CD14-positive monocyte (primary cell): ENCODE measurements around the gene SYNRG. TPM values are rescaled to one million over a fixed set of nuclear protein-coding genes. Genes with fewer than 3 reads are reported as not detected.
A peak's percentile ranks its signal among the peaks of the same experiment; 100 is the strongest.

Experiments
- DNase-seq, 3 donors: peaks; one replicate each; pipeline ENCODE4 v3.0.0-alpha.2; 2011 to 2022
- H2AFZ ChIP-seq: 2 replicates; pipeline ENCODE4 v1.6.0; 2012; ENCODE audit warnings: mild to moderate bottlenecking, low read depth, low read length, inconsistent platforms; ENCODE audit not compliant: insufficient read depth, poor library complexity, severe bottlenecking
- H3K27ac ChIP-seq, 2 donors: 1 replicate in 1 of 2; 2 replicates in 1 of 2; pipeline ENCODE4 v1.5.1; 2012 to 2013; ENCODE audit warnings: low read length in 2 of 2, control low read depth in 1 of 2, inconsistent platforms in 1 of 2, low read depth in 1 of 2, mild to moderate bottlenecking in 1 of 2
- H3K27me3 ChIP-seq, 2 donors: one replicate each; pipeline versions ENCODE4 v1.6.0 to v1.6.1; 2011 to 2013; ENCODE audit warnings: low read length in 2 of 2; ENCODE audit not compliant: control insufficient read depth in 2 of 2, insufficient read depth in 2 of 2
- H3K36me3 ChIP-seq, 2 donors: replicated peaks in 1 of 2; 1 replicate in 1 of 2; 2 replicates in 1 of 2; pipeline versions ENCODE4 v1.5.1 to v1.6.1; 2012 to 2013; ENCODE audit warnings: low read length in 2 of 2, control low read depth in 1 of 2, inconsistent platforms in 1 of 2, mild to moderate bottlenecking in 1 of 2; ENCODE audit not compliant: insufficient read depth in 2 of 2, control insufficient read depth in 1 of 2
- H3K4me1 ChIP-seq, 2 donors: 1 replicate in 1 of 2; 2 replicates in 1 of 2; pipeline versions ENCODE4 v1.5.1 to v1.6.1; 2012 to 2013; ENCODE audit warnings: low read length in 2 of 2, control low read depth in 1 of 2, inconsistent platforms in 1 of 2, mild to moderate bottlenecking in 1 of 2, moderate library complexity in 1 of 2; ENCODE audit not compliant: insufficient read depth in 2 of 2, control insufficient read depth in 1 of 2
- H3K4me2 ChIP-seq: replicated peaks from 2 replicates; pipeline ENCODE3; 2012; ENCODE audit warnings: low read length, moderate library complexity, mild to moderate bottlenecking; ENCODE audit not compliant: poor library complexity, severe bottlenecking; ENCODE audit errors: extremely low read depth
- H3K4me3 ChIP-seq, 3 experiments: fragments of 200-600 bp in 1 of 3; sonication (generic) in 1 of 3; replicated peaks in 1 of 3; 1 replicate in 2 of 3; 2 replicates in 1 of 3; pipeline ENCODE4 v1.5.1; 2011 to 2013; ENCODE audit warnings: low read length in 3 of 3, mild to moderate bottlenecking in 3 of 3, control low read depth in 2 of 3, low read depth in 2 of 3, inconsistent platforms in 1 of 3, moderate library complexity in 1 of 3
- H3K79me2 ChIP-seq: 2 replicates; pipeline ENCODE4 v1.6.0; 2012; ENCODE audit warnings: mild to moderate bottlenecking, control low read depth, inconsistent platforms, low read length, moderate library complexity; ENCODE audit not compliant: insufficient read depth
- H3K9ac ChIP-seq: 2 replicates; pipeline ENCODE4 v1.6.0; 2017; ENCODE audit warnings: low read length, mild to moderate bottlenecking; ENCODE audit not compliant: insufficient read depth, poor library complexity, severe bottlenecking
- H3K9me3 ChIP-seq, 2 donors: replicated peaks in 1 of 2; 1 replicate in 1 of 2; 2 replicates in 1 of 2; pipeline versions ENCODE4 v1.5.1 to v1.6.1; 2012 to 2013; ENCODE audit warnings: low read length in 2 of 2, control low read depth in 1 of 2; ENCODE audit not compliant: control insufficient read depth in 1 of 2, insufficient read depth in 1 of 2
- H4K20me1 ChIP-seq: 2 replicates; pipeline ENCODE4 v1.6.0; 2012; ENCODE audit warnings: mild to moderate bottlenecking, low read length, control low read depth, moderate library complexity; ENCODE audit not compliant: insufficient read depth
- H3K27ac Mint-ChIP-seq, 7 donors: one replicate each; pipeline ENCODE4 v1.8.0; 2020; ENCODE audit warnings: mild to moderate bottlenecking in 7 of 7, mixed read lengths in 7 of 7, moderate library complexity in 6 of 7, inconsistent platforms in 2 of 7
- H3K27me3 Mint-ChIP-seq, 3 donors: one replicate each; pipeline ENCODE4 v1.8.0; 2021 to 2022; ENCODE audit warnings: low read depth in 3 of 3, mild to moderate bottlenecking in 3 of 3, mixed read lengths in 3 of 3, moderate library complexity in 3 of 3, inconsistent platforms in 1 of 3
- H3K36me3 Mint-ChIP-seq, 2 donors: one replicate each; pipeline ENCODE4 v1.8.0; 2020; ENCODE audit warnings: mixed read lengths in 2 of 2, inconsistent platforms in 1 of 2, mild to moderate bottlenecking in 1 of 2
- H3K4me1 Mint-ChIP-seq: one replicate; pipeline ENCODE4 v1.8.0; 2020; ENCODE audit warnings: mild to moderate bottlenecking, mixed read lengths
- H3K4me3 Mint-ChIP-seq, 2 donors: one replicate each; pipeline ENCODE4 v1.8.0; 2020; ENCODE audit warnings: mild to moderate bottlenecking in 2 of 2, mixed read lengths in 2 of 2, moderate library complexity in 1 of 2
- H3K9me3 Mint-ChIP-seq, 7 donors: one replicate each; pipeline ENCODE4 v1.8.0; 2020 to 2022; ENCODE audit warnings: mixed read lengths in 7 of 7, mild to moderate bottlenecking in 6 of 7, moderate library complexity in 6 of 7, inconsistent platforms in 2 of 7
- WGBS: methylation state at CpG from one replicate; pipeline ENCODE4 v1.1.5; 2013; ENCODE audit warnings: missing lambda C conversion rate; ENCODE audit not compliant: insufficient coverage; 5-methylcytosine and 5-hydroxymethylcytosine counted together
- intact Hi-C, 2 donors: fragments of 100-400 bp; cut with micrococcal nuclease; formaldehyde crosslinking; loops; one replicate each; pipeline versions ENCODE4 v1.15.0 to v1.15.1; 2023
- polyA plus RNA-seq, 3 donors: library from polyadenylated mRNA; depleted of rRNA in 1 of 3; unstranded in 2 of 3; stranded (reverse) in 1 of 3; fragments of 300-500 nt in 2 of 3; fragments of >200 nt in 1 of 3; fragmentation: Illumina TruSeq in 2 of 3; gene quantifications; 1 replicate in 2 of 3; 2 replicates in 1 of 3; pipeline ENCODE4 v1.2.3, GENCODE V29; 2012 to 2021
- TF ChIP-seq, protein P1 (sequence below): fragments of 200-600 bp; IDR thresholded peaks from one replicate; pipeline ENCODE4 v1.8.0; 2022; ENCODE audit warnings: antibody characterized with exemption, mild to moderate bottlenecking

The SYNRG gene
- polyA plus RNA-seq, 3 donors = 13.1 to 17.5 (median 16.9) TPM

DNA sequence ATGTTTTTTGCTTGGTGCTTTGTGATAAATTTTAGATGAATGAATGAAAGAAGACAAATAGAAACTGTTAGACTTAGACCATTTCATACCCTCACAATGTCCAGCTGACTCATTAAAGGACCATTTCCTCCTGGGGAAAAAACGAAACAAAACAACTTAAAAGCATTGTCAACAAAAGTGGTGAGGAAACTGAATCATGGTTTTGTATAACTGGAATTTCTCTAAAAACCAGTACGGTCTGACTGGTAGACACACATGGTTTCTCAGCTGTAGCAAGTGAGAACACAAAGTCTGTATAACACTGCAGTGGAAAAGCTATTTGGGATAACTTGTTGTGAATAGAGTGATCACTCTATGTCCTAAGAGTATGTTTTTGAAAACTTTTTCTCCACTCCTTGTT, 39.3 kb upstream of the SYNRG start:
- no peak overlapping the region for H3K4me2 ChIP-seq
- Mint-ChIP-seq H3K9me3 (peaks cover 0 to 2% (median 0%) of the 10 kb centered on the region in 7 donors), H3K4me1 (peaks cover 5% of the 10 kb centered on the region), H3K27ac (no peak overlapping the region), H3K4me3 (no peak overlapping the region), H3K36me3 (no peaks in the 10 kb centered on the region), H3K27me3 (peaks cover 41 to 66% (median 54%) of the 10 kb centered on the region in 3 donors)
- H3K9me3 ChIP-seq = no peaks in the 10 kb centered on the region
- H3K27ac ChIP-seq = no peak overlapping the region
- WGBS = no CpG with 5 or more reads among the region's 2 CpGs
- intact Hi-C loops = no loop called here
- TF ChIP-seq, protein P1, sequence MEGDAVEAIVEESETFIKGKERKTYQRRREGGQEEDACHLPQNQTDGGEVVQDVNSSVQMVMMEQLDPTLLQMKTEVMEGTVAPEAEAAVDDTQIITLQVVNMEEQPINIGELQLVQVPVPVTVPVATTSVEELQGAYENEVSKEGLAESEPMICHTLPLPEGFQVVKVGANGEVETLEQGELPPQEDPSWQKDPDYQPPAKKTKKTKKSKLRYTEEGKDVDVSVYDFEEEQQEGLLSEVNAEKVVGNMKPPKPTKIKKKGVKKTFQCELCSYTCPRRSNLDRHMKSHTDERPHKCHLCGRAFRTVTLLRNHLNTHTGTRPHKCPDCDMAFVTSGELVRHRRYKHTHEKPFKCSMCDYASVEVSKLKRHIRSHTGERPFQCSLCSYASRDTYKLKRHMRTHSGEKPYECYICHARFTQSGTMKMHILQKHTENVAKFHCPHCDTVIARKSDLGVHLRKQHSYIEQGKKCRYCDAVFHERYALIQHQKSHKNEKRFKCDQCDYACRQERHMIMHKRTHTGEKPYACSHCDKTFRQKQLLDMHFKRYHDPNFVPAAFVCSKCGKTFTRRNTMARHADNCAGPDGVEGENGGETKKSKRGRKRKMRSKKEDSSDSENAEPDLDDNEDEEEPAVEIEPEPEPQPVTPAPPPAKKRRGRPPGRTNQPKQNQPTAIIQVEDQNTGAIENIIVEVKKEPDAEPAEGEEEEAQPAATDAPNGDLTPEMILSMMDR = no peak
- H4K20me1 ChIP-seq = no peaks in the 10 kb centered on the region
- no peaks in the 10 kb centered on the region for H3K36me3 ChIP-seq
- H2AFZ ChIP-seq = no peak overlapping the region
- peaks cover under 1 to 4% of the 10 kb centered on the region in 2 donors for H3K4me1 ChIP-seq
- H3K79me2 ChIP-seq = no peaks in the 10 kb centered on the region
- peak in 1 of 3 donors; percentile 29 for DNase-seq
- H3K9ac ChIP-seq = no peak overlapping the region
- peaks cover 51 to 55% of the 10 kb centered on the region in 2 donors for H3K27me3 ChIP-seq
- H3K4me3 ChIP-seq = no peak overlapping the region

DNA sequence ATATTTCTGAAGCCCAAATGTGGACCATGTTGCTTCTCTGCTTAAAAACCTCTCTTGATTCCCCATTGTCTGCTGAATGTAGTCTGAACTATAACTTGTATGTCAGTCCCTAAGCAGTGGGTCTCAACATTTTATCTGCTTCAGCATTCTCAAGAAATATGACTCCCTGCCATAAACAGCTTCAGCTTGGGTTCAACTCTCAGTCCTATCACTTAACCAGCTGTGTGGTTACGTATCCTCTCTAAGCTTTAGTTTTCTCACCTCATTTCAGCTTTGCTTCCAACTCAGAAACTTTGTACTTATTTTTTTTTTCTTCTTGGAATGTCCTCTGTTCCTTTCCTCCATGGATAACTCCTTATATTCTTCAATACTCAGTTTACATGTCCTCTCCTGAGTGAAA, 38.6 kb upstream of the SYNRG start:
- no peaks in the 10 kb centered on the region for H3K36me3 ChIP-seq
- WGBS = no CpG with 5 or more reads among the region's 1 CpG
- no peaks in the 10 kb centered on the region for H4K20me1 ChIP-seq
- no peak overlapping the region for H3K4me3 ChIP-seq
- TF ChIP-seq, protein P1 = no peak
- H3K4me1 Mint-ChIP-seq = peaks cover 8% of the 10 kb centered on the region
- peaks cover 3% of the 10 kb centered on the region for H3K79me2 ChIP-seq
- no peaks in the 10 kb centered on the region for H3K9me3 ChIP-seq
- no peak overlapping the region for H3K27ac Mint-ChIP-seq
- H3K4me3 Mint-ChIP-seq = no peak overlapping the region
- peaks cover 37 to 61% (median 52%) of the 10 kb centered on the region in 3 donors for H3K27me3 Mint-ChIP-seq
- H3K27me3 ChIP-seq = peaks cover 51 to 55% of the 10 kb centered on the region in 2 donors
- H3K4me2 ChIP-seq = no peak overlapping the region
- peaks cover 3 to 8% of the 10 kb centered on the region in 2 donors for H3K4me1 ChIP-seq
- H3K9me3 Mint-ChIP-seq = peaks cover 0 to 2% (median 0%) of the 10 kb centered on the region in 7 donors
- DNase-seq = no peak
- no peak overlapping the region for H3K27ac ChIP-seq
- H3K9ac ChIP-seq = no peak overlapping the region
- no peaks in the 10 kb centered on the region for H3K36me3 Mint-ChIP-seq
- intact Hi-C loops = no loop called here
- no peak overlapping the region for H2AFZ ChIP-seq
